ENCODE data around the gene SOCS4.

Gene SOCS4

GRCh38 chr14:55092341-55092740 lies 65.3 kb downstream of the SOCS4 start:
- DNase-seq: no peak

- DNase-seq: no peak
These were observed 67.5 kb downstream of the SOCS4 start for GRCh38 chr14:55094292-55095157.

- no peak for DNase-seq
These were observed 71.0 kb downstream of the SOCS4 start for GRCh38 chr14:55097881-55098560.

GRCh38 chr14:55098561-55098898 lies 71.5 kb downstream of the SOCS4 start:
- DNase-seq: no peak

Measured in NCI-H82 (cell line).